CD4-positive, alpha-beta T cell treated with Interleukin-6 for 4 hours (primary cell): ENCODE results near the gene KLRC3.
"Not testable (repeated sequence)": the region's sequence is repeated elsewhere in the genome, so short reads cannot be mapped to it uniquely, and the experiment has no call there.

ENCODE experiments used
- DNase-seq: peaks from one replicate; pipeline ENCODE4 v3.0.0-alpha.2; 2020; ENCODE audit warnings: mixed read lengths

KLRC3 gene

GRCh38 chr12:10420334-10420733, at the start of gene KLRC3:
KLRC3 (minus strand) TSS chr12:10420595; CDS start chr12:10420550, 45 bp downstream.
- DNase-seq, result not testable (repeated sequence)

- no peak for DNase-seq
These were observed 49.3 kb upstream of the KLRC3 start for GRCh38 chr12:10469701-10470100.

GRCh38 chr12:10466311-10466710, 45.9 kb upstream of the KLRC3 start:
- no peak for DNase-seq

- no peak for DNase-seq
These were observed 37.4 kb upstream of the KLRC3 start for GRCh38 chr12:10457760-10458159.

GRCh38 chr12:10456856-10457255, 36.5 kb upstream of the KLRC3 start:
- no peak for DNase-seq

GRCh38 chr12:10455766-10456165, 35.4 kb upstream of the KLRC3 start:
- DNase-seq, result no peak

- DNase-seq, result no peak
These were observed 34.1 kb upstream of the KLRC3 start for GRCh38 chr12:10454531-10454930.

GRCh38 chr12:10453156-10453555, 32.8 kb upstream of the KLRC3 start, which contains the start of gene KLRC1:
KLRC1 (minus strand) TSS chr12:10453377; CDS start chr12:10451156, 2,221 bp downstream.
- DNase-seq, result no peak

GRCh38 chr12:10448236-10448635, 27.8 kb upstream of the KLRC3 start:
- DNase-seq, result no peak

GRCh38 chr12:10446052-10446451, 25.7 kb upstream of the KLRC3 start:
- DNase-seq, result not testable (repeated sequence)

GRCh38 chr12:10441144-10441543, 20.7 kb upstream of the KLRC3 start:
- not testable (repeated sequence) for DNase-seq

- DNase-seq, result not testable (repeated sequence)
These were observed 19.3 kb upstream of the KLRC3 start for GRCh38 chr12:10439608-10440274.

- DNase-seq, result not testable (repeated sequence)
These were observed 17.2 kb upstream of the KLRC3 start for GRCh38 chr12:10437601-10438000.

- DNase-seq, result not testable (repeated sequence)
These were observed 15.4 kb upstream of the KLRC3 start, which contains the start of gene KLRC2 for GRCh38 chr12:10435816-10436215. KLRC2 (minus strand) TSS chr12:10436010; CDS start chr12:10435986, 24 bp downstream.

- DNase-seq, result not testable (repeated sequence)
These were observed 10.2 kb upstream of the KLRC3 start for GRCh38 chr12:10430623-10431022.

GRCh38 chr12:10425938-10426337, 5.5 kb upstream of the KLRC3 start:
- DNase-seq, result not testable (repeated sequence)

GRCh38 chr12:10424260-10424899, 4.0 kb upstream of the KLRC3 start:
- DNase-seq, result not testable (repeated sequence)

- not testable (repeated sequence) for DNase-seq
These were observed 1.8 kb upstream of the KLRC3 start for GRCh38 chr12:10422159-10422558.

GRCh38 chr12:10409392-10409791, 11.0 kb downstream of the KLRC3 start, which contains the start of gene KLRC4:
KLRC4 (minus strand) TSS chr12:10409757; CDS start chr12:10409575, 182 bp downstream.
- DNase-seq, result no peak

- no peak for DNase-seq
These were observed 11.6 kb downstream of the KLRC3 start for GRCh38 chr12:10408842-10409241.

- no peak for DNase-seq
These were observed 13.7 kb downstream of the KLRC3 start for GRCh38 chr12:10406725-10407124.

GRCh38 chr12:10405294-10405693, 15.1 kb downstream of the KLRC3 start:
- no peak for DNase-seq

GRCh38 chr12:10404798-10405197, 15.6 kb downstream of the KLRC3 start:
- no peak for DNase-seq

GRCh38 chr12:10400829-10401228, 19.6 kb downstream of the KLRC3 start:
- DNase-seq, result no peak
